CD14-positive monocyte (primary cell): Measurements from ENCODE around the gene ARHGEF19. TPM values are rescaled to one million over a fixed set of nuclear protein-coding genes. Genes with fewer than 3 reads are reported as not detected.
A peak's percentile ranks its signal among the peaks of the same experiment; 100 is the strongest.

Source experiments
- DNase-seq, 3 donors: peaks; one replicate each; pipeline ENCODE4 v3.0.0-alpha.2; 2011 to 2022
- H2AFZ ChIP-seq: 2 replicates; pipeline ENCODE4 v1.6.0; 2012; ENCODE audit warnings: mild to moderate bottlenecking, low read depth, low read length, inconsistent platforms; ENCODE audit not compliant: insufficient read depth, poor library complexity, severe bottlenecking
- H3K27ac ChIP-seq, 2 donors: 1 replicate in 1 of 2; 2 replicates in 1 of 2; pipeline ENCODE4 v1.5.1; 2012 to 2013; ENCODE audit warnings: low read length in 2 of 2, control low read depth in 1 of 2, inconsistent platforms in 1 of 2, low read depth in 1 of 2, mild to moderate bottlenecking in 1 of 2
- H3K27me3 ChIP-seq, 2 donors: one replicate each; pipeline versions ENCODE4 v1.6.0 to v1.6.1; 2011 to 2013; ENCODE audit warnings: low read length in 2 of 2; ENCODE audit not compliant: control insufficient read depth in 2 of 2, insufficient read depth in 2 of 2
- H3K36me3 ChIP-seq, 2 donors: replicated peaks in 1 of 2; 1 replicate in 1 of 2; 2 replicates in 1 of 2; pipeline versions ENCODE4 v1.5.1 to v1.6.1; 2012 to 2013; ENCODE audit warnings: low read length in 2 of 2, control low read depth in 1 of 2, inconsistent platforms in 1 of 2, mild to moderate bottlenecking in 1 of 2; ENCODE audit not compliant: insufficient read depth in 2 of 2, control insufficient read depth in 1 of 2
- H3K4me1 ChIP-seq, 2 donors: 1 replicate in 1 of 2; 2 replicates in 1 of 2; pipeline versions ENCODE4 v1.5.1 to v1.6.1; 2012 to 2013; ENCODE audit warnings: low read length in 2 of 2, control low read depth in 1 of 2, inconsistent platforms in 1 of 2, mild to moderate bottlenecking in 1 of 2, moderate library complexity in 1 of 2; ENCODE audit not compliant: insufficient read depth in 2 of 2, control insufficient read depth in 1 of 2
- H3K4me2 ChIP-seq: replicated peaks from 2 replicates; pipeline ENCODE3; 2012; ENCODE audit warnings: low read length, moderate library complexity, mild to moderate bottlenecking; ENCODE audit not compliant: poor library complexity, severe bottlenecking; ENCODE audit errors: extremely low read depth
- H3K4me3 ChIP-seq, 3 experiments: fragments of 200-600 bp in 1 of 3; sonication (generic) in 1 of 3; replicated peaks in 1 of 3; 1 replicate in 2 of 3; 2 replicates in 1 of 3; pipeline ENCODE4 v1.5.1; 2011 to 2013; ENCODE audit warnings: low read length in 3 of 3, mild to moderate bottlenecking in 3 of 3, control low read depth in 2 of 3, low read depth in 2 of 3, inconsistent platforms in 1 of 3, moderate library complexity in 1 of 3
- H3K79me2 ChIP-seq: 2 replicates; pipeline ENCODE4 v1.6.0; 2012; ENCODE audit warnings: mild to moderate bottlenecking, control low read depth, inconsistent platforms, low read length, moderate library complexity; ENCODE audit not compliant: insufficient read depth
- H3K9ac ChIP-seq: 2 replicates; pipeline ENCODE4 v1.6.0; 2017; ENCODE audit warnings: low read length, mild to moderate bottlenecking; ENCODE audit not compliant: insufficient read depth, poor library complexity, severe bottlenecking
- H3K9me3 ChIP-seq, 2 donors: replicated peaks in 1 of 2; 1 replicate in 1 of 2; 2 replicates in 1 of 2; pipeline versions ENCODE4 v1.5.1 to v1.6.1; 2012 to 2013; ENCODE audit warnings: low read length in 2 of 2, control low read depth in 1 of 2; ENCODE audit not compliant: control insufficient read depth in 1 of 2, insufficient read depth in 1 of 2
- H4K20me1 ChIP-seq: 2 replicates; pipeline ENCODE4 v1.6.0; 2012; ENCODE audit warnings: mild to moderate bottlenecking, low read length, control low read depth, moderate library complexity; ENCODE audit not compliant: insufficient read depth
- H3K27ac Mint-ChIP-seq, 7 donors: one replicate each; pipeline ENCODE4 v1.8.0; 2020; ENCODE audit warnings: mild to moderate bottlenecking in 7 of 7, mixed read lengths in 7 of 7, moderate library complexity in 6 of 7, inconsistent platforms in 2 of 7
- H3K27me3 Mint-ChIP-seq, 3 donors: one replicate each; pipeline ENCODE4 v1.8.0; 2021 to 2022; ENCODE audit warnings: low read depth in 3 of 3, mild to moderate bottlenecking in 3 of 3, mixed read lengths in 3 of 3, moderate library complexity in 3 of 3, inconsistent platforms in 1 of 3
- H3K36me3 Mint-ChIP-seq, 2 donors: one replicate each; pipeline ENCODE4 v1.8.0; 2020; ENCODE audit warnings: mixed read lengths in 2 of 2, inconsistent platforms in 1 of 2, mild to moderate bottlenecking in 1 of 2
- H3K4me1 Mint-ChIP-seq: one replicate; pipeline ENCODE4 v1.8.0; 2020; ENCODE audit warnings: mild to moderate bottlenecking, mixed read lengths
- H3K4me3 Mint-ChIP-seq, 2 donors: one replicate each; pipeline ENCODE4 v1.8.0; 2020; ENCODE audit warnings: mild to moderate bottlenecking in 2 of 2, mixed read lengths in 2 of 2, moderate library complexity in 1 of 2
- H3K9me3 Mint-ChIP-seq, 7 donors: one replicate each; pipeline ENCODE4 v1.8.0; 2020 to 2022; ENCODE audit warnings: mixed read lengths in 7 of 7, mild to moderate bottlenecking in 6 of 7, moderate library complexity in 6 of 7, inconsistent platforms in 2 of 7
- CTCF ChIP-seq: fragments of 200-600 bp; IDR thresholded peaks from one replicate; pipeline ENCODE4 v1.8.0; 2022; ENCODE audit warnings: antibody characterized with exemption, mild to moderate bottlenecking
- WGBS: methylation state at CpG from one replicate; pipeline ENCODE4 v1.1.5; 2013; ENCODE audit warnings: missing lambda C conversion rate; ENCODE audit not compliant: insufficient coverage; 5-methylcytosine and 5-hydroxymethylcytosine counted together
- intact Hi-C, 2 donors: fragments of 100-400 bp; cut with micrococcal nuclease; formaldehyde crosslinking; loops; one replicate each; pipeline versions ENCODE4 v1.15.0 to v1.15.1; 2023
- polyA plus RNA-seq, 3 donors: library from polyadenylated mRNA; depleted of rRNA in 1 of 3; unstranded in 2 of 3; stranded (reverse) in 1 of 3; fragments of 300-500 nt in 2 of 3; fragments of >200 nt in 1 of 3; fragmentation: Illumina TruSeq in 2 of 3; gene quantifications; 1 replicate in 2 of 3; 2 replicates in 1 of 3; pipeline ENCODE4 v1.2.3, GENCODE V29; 2012 to 2021

Gene ARHGEF19
- polyA plus RNA-seq, 3 donors: 2.2 to 7.9 (median 2.3) TPM

- H3K27me3 Mint-ChIP-seq: peaks cover 32 to 52% (median 37%) of the 10 kb centered on the region in 3 donors
These were observed 58.3 kb downstream of the ARHGEF19 start for GRCh38 chr1:16153999-16154673.

More at GRCh38 chr1:16153999-16154673, 58.3 kb downstream of the ARHGEF19 start:
- H3K4me3 Mint-ChIP-seq: peak overlapping the region; percentile 71 to 86
- Histone ChIP-seq H3K79me2 (no peaks in the 10 kb centered on the region), H3K9me3 (no peaks in the 10 kb centered on the region), H4K20me1 (no peaks in the 10 kb centered on the region), H3K36me3 (no peaks in the 10 kb centered on the region), H3K4me1 (peaks cover 32 to 42% of the 10 kb centered on the region in 2 donors), H3K9ac (no peak overlapping the region), H3K4me2 (peak overlapping the region; percentile 85), H3K27ac (no peak overlapping the region), H3K27me3 (peaks cover 6 to 36% of the 10 kb centered on the region in 2 donors), H3K4me3 (peak overlapping the region in 1 of 3 experiments; percentile 73), H2AFZ (no peak overlapping the region)
- no peak for DNase-seq
- intact Hi-C loops: no loop called here
- peaks cover 46% of the 10 kb centered on the region for H3K4me1 Mint-ChIP-seq
- peak overlapping the region in 1 of 7 donors; percentile 58 for H3K27ac Mint-ChIP-seq
- 21% methylated on average over 8 of the region's 17 CpGs for WGBS
- TF ChIP-seq CTCF: no peak
- no peaks in the 10 kb centered on the region for H3K36me3 Mint-ChIP-seq
- peaks cover 0 to 4% (median 0%) of the 10 kb centered on the region in 7 donors for H3K9me3 Mint-ChIP-seq
